ENCODE data around the gene FABP1. TPM values are rescaled to one million over a fixed set of nuclear protein-coding genes. Genes with fewer than 3 reads are reported as not detected.

FABP1 gene
- total and polyA plus RNA-seq, 9 donors = 0.46 to 1.9 (median 0.90) TPM; not detected in 5

- WGBS, 3 donors = 66 to 69% (median 68%) methylated on average over 8 of the region's 8 CpGs
- DNase-seq = no peak
- no peak overlapping the region for H3K27ac ChIP-seq
- H3K36me3 ChIP-seq = no peaks in the 10 kb centered on the region
- H3K4me3 ChIP-seq = no peak overlapping the region
- H3K9me3 ChIP-seq = no peaks in the 10 kb centered on the region
- intact Hi-C loops (cut with DNase I) = no loop called here
- no peaks in the 10 kb centered on the region for H3K4me1 ChIP-seq (ENCODE audit: insufficient read depth)
- H3K27me3 ChIP-seq = no peaks in the 10 kb centered on the region
- TF ChIP-seq EP300 (IDR thresholded peaks at IDR 0.05) (no peak), CTCF (IDR thresholded peaks at IDR 0.05) (no peak), POLR2A (IDR thresholded peaks at IDR 0.05) (no peak)
These were observed 37.2 kb downstream of the FABP1 start for GRCh38 chr2:88090446-88091283.

- no peak for TF ChIP-seq CTCF (IDR thresholded peaks at IDR 0.05)
- no peak for TF ChIP-seq POLR2A (IDR thresholded peaks at IDR 0.05)
- no peak for TF ChIP-seq EP300 (IDR thresholded peaks at IDR 0.05)
- H3K27me3 ChIP-seq = no peaks in the 10 kb centered on the region
- DNase-seq = no peak
- intact Hi-C loops (cut with DNase I) = no loop called here
- no peak overlapping the region for H3K4me3 ChIP-seq
- 91 to 98% (median 93%) methylated on average over 2 of the region's 2 CpGs for WGBS, 3 donors
- H3K9me3 ChIP-seq = no peaks in the 10 kb centered on the region
- H3K36me3 ChIP-seq = no peaks in the 10 kb centered on the region
- H3K27ac ChIP-seq = no peak overlapping the region
- H3K4me1 ChIP-seq (ENCODE audit: insufficient read depth) = no peaks in the 10 kb centered on the region
These were observed 38.9 kb downstream of the FABP1 start for GRCh38 chr2:88088999-88089398.

DNA sequence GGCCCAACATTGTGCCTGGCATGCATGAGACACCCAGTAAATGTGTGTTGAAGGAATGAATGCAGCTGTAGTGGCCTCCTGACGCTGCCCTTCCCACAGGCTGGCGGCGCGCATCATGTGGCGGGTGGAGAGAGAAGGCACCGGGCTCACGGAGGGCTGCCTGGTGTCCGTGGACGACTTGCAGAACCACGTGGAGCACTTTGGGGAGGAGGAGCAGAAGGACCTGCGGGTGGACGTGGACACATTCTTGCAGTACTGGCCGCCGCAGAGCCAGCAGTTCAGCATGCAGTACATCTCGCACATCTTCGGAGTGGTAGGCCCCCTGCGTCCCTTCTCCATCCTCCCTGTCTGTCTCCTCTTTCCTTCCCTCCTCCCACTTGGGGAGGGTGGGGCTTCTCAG is 40.1 kb downstream of the FABP1 start:
- 79 to 88% (median 80%) methylated on average over 17 of the region's 17 CpGs for WGBS, 3 donors
- Histone ChIP-seq H3K4me1 (ENCODE audit: insufficient read depth) (no peaks in the 10 kb centered on the region), H3K36me3 (no peaks in the 10 kb centered on the region), H3K9me3 (no peaks in the 10 kb centered on the region), H3K4me3 (no peak overlapping the region), H3K27ac (no peak overlapping the region), H3K27me3 (no peaks in the 10 kb centered on the region)
- no peak for DNase-seq
- intact Hi-C loops (cut with DNase I) = no loop called here
- TF ChIP-seq CTCF (IDR thresholded peaks at IDR 0.05) (no peak), EP300 (IDR thresholded peaks at IDR 0.05) (no peak), POLR2A (IDR thresholded peaks at IDR 0.05) (no peak)

DNA sequence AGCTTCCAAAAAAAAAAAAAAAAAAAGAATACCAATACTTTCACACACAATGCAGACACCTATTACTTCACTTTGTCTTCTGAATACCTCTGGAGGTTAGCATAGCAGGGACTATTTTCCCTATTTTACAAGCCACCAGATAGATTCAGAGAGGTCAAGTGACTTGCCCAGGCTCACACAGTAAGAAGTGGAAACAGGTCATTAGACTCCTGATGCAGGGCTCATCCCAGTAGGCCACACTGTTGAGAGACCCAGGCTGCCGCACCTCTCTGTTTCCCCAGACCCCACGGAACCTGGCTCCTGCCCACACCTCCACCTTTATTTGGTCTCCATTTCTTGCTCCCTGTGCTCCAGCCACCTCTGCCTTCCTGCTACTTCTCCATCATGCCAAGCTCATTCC is 40.8 kb downstream of the FABP1 start:
- TF ChIP-seq POLR2A (IDR thresholded peaks at IDR 0.05) (no peak), CTCF (IDR thresholded peaks at IDR 0.05) (no peak), EP300 (IDR thresholded peaks at IDR 0.05) (no peak)
- Histone ChIP-seq H3K27ac (no peak overlapping the region), H3K4me1 (ENCODE audit: insufficient read depth) (no peaks in the 10 kb centered on the region), H3K36me3 (no peaks in the 10 kb centered on the region), H3K27me3 (no peaks in the 10 kb centered on the region), H3K4me3 (no peak overlapping the region), H3K9me3 (no peaks in the 10 kb centered on the region)
- intact Hi-C loops (cut with DNase I) = no loop called here
- DNase-seq = no peak
- WGBS, 3 donors = 91 to 95% (median 93%) methylated on average over 2 of the region's 2 CpGs
